Activated CD4-positive, alpha-beta memory T cell treated with anti-CD3 and anti-CD28 coated beads, Interleukin-2, amount 10 ng/mL, durations not matched to agents 7 days and 5 days (primary cell): ENCODE measurements around the gene SKIL. TPM values are rescaled to one million over a fixed set of nuclear protein-coding genes. Genes with fewer than 3 reads are reported as not detected.

Source experiments
- CTCF ChIA-PET: fragments of 350-600 bp; sonication (Branson Sonifier 250); formaldehyde crosslinking; loops from one replicate; lab custom pipeline; 2021; ENCODE audit warnings: antibody characterized with exemption, inconsistent platforms; lab: Charles Lee
- POLR2A ChIA-PET: fragments of 350-600 bp; sonication (Branson Sonifier 250); formaldehyde crosslinking; loops from one replicate; lab custom pipeline; 2021; ENCODE audit warnings: antibody characterized with exemption; lab: Charles Lee
- DNase-seq: peaks from one replicate; pipeline ENCODE4 v3.0.0-alpha.2; 2020
- H3K27ac Mint-ChIP-seq: one replicate; pipeline ENCODE4 v1.8.0; 2021; ENCODE audit warnings: mild to moderate bottlenecking, mixed read lengths
- H3K27me3 Mint-ChIP-seq: one replicate; pipeline ENCODE4 v1.8.0; 2021; ENCODE audit warnings: mixed read lengths
- H3K36me3 Mint-ChIP-seq: one replicate; pipeline ENCODE4 v1.8.0; 2021; ENCODE audit warnings: low read depth, mixed read lengths
- H3K4me1 Mint-ChIP-seq: one replicate; pipeline ENCODE4 v1.8.0; 2021; ENCODE audit warnings: mixed read lengths
- H3K4me3 Mint-ChIP-seq: one replicate; pipeline ENCODE4 v1.8.0; 2021; ENCODE audit warnings: mild to moderate bottlenecking, mixed read lengths
- H3K9me3 Mint-ChIP-seq: one replicate; pipeline ENCODE4 v1.8.0; 2021; ENCODE audit warnings: mixed read lengths
- total RNA-seq, 2 experiments: library from RNA; stranded (reverse); gene quantifications; one replicate each; pipeline ENCODE4 v1.2.3, GENCODE V29; 2021

The SKIL gene
- total RNA-seq, 2 experiments from 2014 or later: 18.0 to 19.0 TPM

DNA sequence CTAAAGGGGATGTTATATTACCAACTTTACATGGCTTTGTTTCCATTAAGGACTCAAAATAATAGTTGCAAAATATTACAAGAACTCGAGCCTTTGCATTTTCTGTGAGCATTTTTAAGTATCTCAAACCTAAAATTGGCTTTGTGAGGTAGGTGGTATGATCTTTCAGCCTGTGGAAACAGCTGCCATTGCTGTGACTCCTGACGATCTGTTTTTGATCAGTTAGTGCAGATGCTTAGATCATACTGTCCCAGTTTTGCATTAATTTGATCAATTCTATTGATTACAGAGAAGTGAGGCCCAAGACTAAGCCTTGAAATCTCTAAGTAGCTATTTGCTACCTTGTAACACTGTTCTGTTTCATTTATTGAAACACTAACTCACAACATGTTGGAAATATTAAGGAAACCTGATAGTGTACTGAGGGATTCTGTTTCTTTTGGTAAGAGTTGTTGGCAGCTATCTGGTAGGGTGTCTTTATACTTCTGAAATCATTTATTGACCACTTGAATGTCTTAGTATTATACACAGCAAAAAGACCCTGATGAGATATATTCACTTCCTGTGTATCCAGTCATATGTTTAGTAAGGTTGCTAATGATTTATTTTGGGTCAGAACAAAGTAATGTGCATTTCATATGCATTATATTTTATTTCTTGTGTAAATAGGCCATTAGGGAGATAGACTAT is 14.8 kb downstream of the SKIL start:
- H3K27ac Mint-ChIP-seq: no peak overlapping the region
- DNase-seq: no peak
- H3K4me1 Mint-ChIP-seq: no peaks in the 10 kb centered on the region
- H3K27me3 Mint-ChIP-seq: no peaks in the 10 kb centered on the region
- peaks cover 3% of the 10 kb centered on the region for H3K36me3 Mint-ChIP-seq
- no peaks in the 10 kb centered on the region for H3K9me3 Mint-ChIP-seq
- H3K4me3 Mint-ChIP-seq: no peak overlapping the region
- CTCF ChIA-PET: no interaction called here
- POLR2A ChIA-PET: no interaction called here

DNA sequence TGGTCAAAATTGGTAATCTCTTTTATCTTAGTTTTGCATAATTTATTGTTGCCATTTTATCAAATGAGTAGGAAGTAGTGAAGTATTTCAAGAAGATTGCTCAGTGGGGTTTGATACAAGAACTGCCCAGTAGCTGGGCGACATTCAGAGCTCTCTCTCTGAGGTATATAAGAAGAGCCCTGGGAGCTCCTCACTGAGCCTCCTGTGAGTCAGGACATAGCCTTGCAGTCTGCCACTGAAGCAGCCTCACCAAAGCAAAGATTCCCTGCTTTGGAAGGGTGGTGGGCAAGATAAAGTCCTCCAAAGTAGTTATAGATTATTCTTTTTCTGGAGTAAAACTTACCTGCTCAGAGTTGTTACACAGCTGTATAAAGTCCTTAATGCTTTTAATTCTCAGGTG is 26.1 kb downstream of the SKIL start:
- Mint-ChIP-seq H3K9me3 (peaks cover 5% of the 10 kb centered on the region), H3K27ac (no peak overlapping the region), H3K27me3 (no peaks in the 10 kb centered on the region), H3K4me1 (no peaks in the 10 kb centered on the region), H3K4me3 (no peak overlapping the region), H3K36me3 (peaks cover 45% of the 10 kb centered on the region)
- POLR2A ChIA-PET: interaction anchor here (1.2 kb wide), 1 partner anchor 26 kb away, joined by 3 read pairs; the partner anchor contains the start of gene SKIL
- CTCF ChIA-PET: interaction anchor here (1.2 kb wide), 1 partner anchor 30 kb away, joined by 3 read pairs; no protein-coding TSS in a partner anchor
- DNase-seq: no peak

DNA sequence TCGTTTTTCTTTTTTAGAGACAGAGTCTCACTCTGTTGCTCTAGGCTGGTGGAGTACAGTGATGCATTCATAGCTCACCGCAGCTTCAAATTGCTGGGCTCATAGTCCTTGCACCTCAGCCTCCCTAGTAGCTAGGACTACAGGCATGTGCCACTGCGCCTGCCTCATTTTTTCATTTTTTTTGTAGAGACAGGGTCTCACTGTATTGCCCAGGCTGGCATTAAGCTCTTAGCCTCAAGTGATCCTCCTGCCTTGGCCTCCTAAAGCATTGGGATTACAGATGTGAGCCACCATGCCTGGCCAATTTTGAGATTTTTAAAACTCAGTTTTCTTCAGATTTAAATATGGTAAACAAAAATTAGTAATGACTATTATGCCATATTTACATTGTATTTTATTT is 29.0 kb downstream of the SKIL start:
- no peaks in the 10 kb centered on the region for H3K4me1 Mint-ChIP-seq
- H3K27ac Mint-ChIP-seq: no peak overlapping the region
- no peak overlapping the region for H3K4me3 Mint-ChIP-seq
- H3K9me3 Mint-ChIP-seq: peaks cover 5% of the 10 kb centered on the region
- H3K27me3 Mint-ChIP-seq: no peaks in the 10 kb centered on the region
- CTCF ChIA-PET: no interaction called here
- H3K36me3 Mint-ChIP-seq: peaks cover 39% of the 10 kb centered on the region
- POLR2A ChIA-PET: no interaction called here
- no peak for DNase-seq

DNA sequence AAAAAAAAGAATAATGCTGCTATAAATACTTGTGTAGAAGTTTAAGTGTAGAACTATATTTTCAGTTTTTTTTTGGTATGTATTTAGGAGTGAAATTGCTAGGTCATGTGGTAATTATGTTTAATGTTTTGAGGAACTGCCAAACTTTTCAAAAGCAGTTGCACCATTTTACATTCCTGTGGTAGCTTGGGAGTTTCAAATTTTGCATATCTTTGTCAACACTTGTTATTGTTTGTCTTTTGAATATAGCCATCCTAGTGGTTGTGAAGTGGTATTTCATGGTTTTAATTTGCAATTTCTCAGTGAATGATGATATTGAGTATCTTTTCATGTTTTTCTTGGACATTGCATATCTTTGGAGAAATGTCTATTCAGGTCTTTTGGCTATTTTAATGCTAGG is 30.4 kb downstream of the SKIL start:
- Mint-ChIP-seq H3K9me3 (peaks cover 5% of the 10 kb centered on the region), H3K4me1 (no peaks in the 10 kb centered on the region), H3K4me3 (no peak overlapping the region), H3K36me3 (peaks cover 46% of the 10 kb centered on the region), H3K27me3 (no peaks in the 10 kb centered on the region), H3K27ac (no peak overlapping the region)
- CTCF ChIA-PET: interaction anchor here (0.7 kb wide), 1 partner anchor 587 kb away, joined by 3 read pairs; no protein-coding TSS in a partner anchor
- DNase-seq: no peak
- POLR2A ChIA-PET: no interaction called here

DNA sequence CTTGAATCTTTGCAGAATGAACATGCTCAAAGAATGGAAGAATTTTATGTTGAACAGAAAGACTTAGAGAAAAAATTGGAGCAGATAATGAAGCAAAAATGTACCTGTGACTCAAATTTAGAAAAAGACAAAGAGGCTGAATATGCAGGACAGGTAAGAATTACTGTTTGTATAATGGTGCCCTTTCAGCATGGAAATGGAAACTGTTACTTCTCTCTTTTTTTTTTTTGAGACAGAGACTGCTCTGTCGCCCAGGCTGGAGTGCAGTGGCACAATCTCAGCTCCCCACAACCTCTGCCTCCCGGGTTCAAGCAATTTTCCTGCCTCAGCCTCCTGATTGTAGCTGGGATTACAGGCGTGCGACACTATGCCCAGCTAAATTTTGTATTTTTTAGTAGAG is 33.6 kb downstream of the SKIL start:
- Mint-ChIP-seq H3K9me3 (peaks cover 5% of the 10 kb centered on the region), H3K27me3 (no peaks in the 10 kb centered on the region), H3K4me1 (no peaks in the 10 kb centered on the region), H3K4me3 (no peak overlapping the region), H3K36me3 (peaks cover 29% of the 10 kb centered on the region), H3K27ac (no peak overlapping the region)
- DNase-seq: no peak
- ChIA-PET POLR2A (no interaction called here), CTCF (interaction anchor here (0.7 to 1.4 kb wide), 3 partner anchors 21 to 212 kb away, joined by 3 to 4 read pairs (median 3); no protein-coding TSS in a partner anchor)

DNA sequence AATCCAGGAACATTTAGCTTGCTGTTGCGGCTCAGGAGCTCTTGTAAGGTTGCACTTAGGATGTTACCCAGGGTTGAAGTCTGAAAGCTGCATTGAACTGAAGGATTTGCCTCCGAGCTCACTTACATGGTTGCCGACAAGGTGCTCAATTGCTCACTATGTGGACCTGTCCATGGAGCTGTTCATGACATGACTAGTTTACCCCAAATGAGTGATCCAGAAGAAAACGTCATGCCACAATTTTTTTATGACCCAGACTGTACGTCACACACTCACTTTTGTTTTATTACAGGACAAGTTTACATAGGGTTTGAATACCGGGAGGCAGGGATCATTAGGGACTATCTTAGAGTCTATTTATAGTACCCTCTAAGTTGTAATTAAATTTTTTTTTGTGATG is 40.2 kb downstream of the SKIL start:
- ChIA-PET POLR2A (no interaction called here), CTCF (interaction anchor here (0.6 to 0.9 kb wide), 3 partner anchors 40 to 414 kb away, joined by 3 read pairs; partner anchors contain the start of gene SKIL)

DNA sequence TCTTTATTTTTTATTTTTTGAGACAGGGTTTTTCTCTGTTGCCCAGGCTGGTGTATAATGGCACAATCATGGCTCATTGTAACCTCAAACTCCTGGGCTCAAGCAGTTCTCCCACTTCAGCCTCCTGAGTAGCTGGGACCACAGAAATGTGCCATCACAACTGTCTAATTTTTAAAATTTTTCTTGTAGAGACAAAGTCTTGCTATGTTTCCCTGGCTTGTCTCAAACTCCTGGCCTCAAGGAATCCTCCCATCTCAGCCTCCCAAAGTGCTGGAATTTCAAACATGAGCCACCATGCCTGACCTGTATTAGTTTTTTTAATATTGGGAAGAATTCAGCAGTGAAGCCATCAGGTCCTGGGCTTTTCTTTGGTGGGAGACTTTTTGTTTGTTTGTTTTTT is 47.6 kb downstream of the SKIL start:
- Mint-ChIP-seq H3K4me3 (no peak overlapping the region), H3K9me3 (no peaks in the 10 kb centered on the region), H3K27me3 (no peaks in the 10 kb centered on the region), H3K27ac (no peak overlapping the region), H3K4me1 (no peaks in the 10 kb centered on the region), H3K36me3 (no peaks in the 10 kb centered on the region)
- no peak for DNase-seq
- ChIA-PET CTCF (no interaction called here), POLR2A (no interaction called here)

More for the DNA sequence above, 40.2 kb downstream of the SKIL start:
- Mint-ChIP-seq H3K4me3 (no peak overlapping the region), H3K36me3 (no peaks in the 10 kb centered on the region), H3K27ac (no peak overlapping the region), H3K4me1 (no peaks in the 10 kb centered on the region), H3K9me3 (no peaks in the 10 kb centered on the region), H3K27me3 (no peaks in the 10 kb centered on the region)
- no peak for DNase-seq

DNA sequence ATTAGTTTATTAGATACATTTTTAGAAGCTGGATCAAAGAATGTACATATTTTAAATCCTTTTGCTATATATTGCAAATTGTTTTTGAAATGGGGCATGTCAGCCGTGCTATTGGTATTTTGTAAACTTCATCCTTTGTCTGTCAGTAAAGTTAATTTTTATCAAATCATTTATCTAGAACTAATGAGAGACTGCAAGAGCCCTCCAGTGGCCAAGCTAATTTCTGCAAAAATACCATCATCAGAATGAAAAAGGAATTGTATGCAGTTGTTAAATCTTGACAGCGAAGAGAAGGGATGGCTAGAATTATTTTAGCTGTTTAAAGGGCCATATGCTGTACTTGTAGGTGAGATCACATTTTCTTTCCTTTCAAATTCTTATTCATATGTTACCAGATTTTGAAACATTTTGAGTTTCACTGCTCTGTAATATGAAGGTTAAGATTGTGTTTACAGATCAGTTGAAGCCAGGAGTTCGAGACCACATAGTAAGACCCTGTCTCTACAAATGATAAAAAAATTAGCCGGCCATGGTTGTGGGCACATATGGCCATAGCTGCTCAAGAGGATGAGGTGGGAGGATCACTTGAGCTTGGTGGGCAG is 53.0 kb downstream of the SKIL start:
- H3K27me3 Mint-ChIP-seq: no peaks in the 10 kb centered on the region
- DNase-seq: no peak
- H3K4me3 Mint-ChIP-seq: no peak overlapping the region
- no peaks in the 10 kb centered on the region for H3K4me1 Mint-ChIP-seq
- no peaks in the 10 kb centered on the region for H3K9me3 Mint-ChIP-seq
- POLR2A ChIA-PET: no interaction called here
- no peak overlapping the region for H3K27ac Mint-ChIP-seq
- H3K36me3 Mint-ChIP-seq: no peaks in the 10 kb centered on the region
- CTCF ChIA-PET: interaction anchor here (1.0 to 8.5 kb wide), 10 partner anchors 15 to 641 kb away, joined by 3 to 120 read pairs (median 4); partner anchors contain the start of genes ACTRT3 and PRKCI

DNA sequence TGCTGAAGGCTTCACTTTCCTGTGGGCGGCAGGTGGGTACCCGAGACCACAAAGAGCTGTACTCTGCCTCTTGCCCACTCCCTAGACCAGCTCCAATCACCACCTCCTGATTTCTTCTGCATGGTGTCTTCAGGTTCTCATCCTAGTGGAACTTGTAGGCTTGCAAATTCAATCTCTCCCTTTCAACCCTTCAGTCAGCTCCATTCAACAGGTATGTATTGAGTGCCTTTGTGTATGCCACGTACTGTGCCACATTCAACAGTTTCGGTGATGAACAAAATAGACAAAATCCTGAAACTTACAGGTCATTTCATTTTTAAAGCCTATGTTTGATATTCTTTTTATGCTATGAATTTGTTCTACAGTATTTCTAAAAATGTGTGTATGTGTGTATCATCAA is 55.8 kb downstream of the SKIL start:
- ChIA-PET CTCF (interaction anchor here (0.9 to 8.5 kb wide), 19 partner anchors 10 to 435 kb away, joined by 3 to 120 read pairs (median 5); no protein-coding TSS in a partner anchor), POLR2A (interaction anchor here (1.2 kb wide), 1 partner anchor 55 kb away, joined by 4 read pairs; no protein-coding TSS in a partner anchor)
- peaks cover 2% of the 10 kb centered on the region for H3K36me3 Mint-ChIP-seq
- H3K27ac Mint-ChIP-seq: no peak overlapping the region
- peaks cover 21% of the 10 kb centered on the region for H3K27me3 Mint-ChIP-seq
- no peaks in the 10 kb centered on the region for H3K9me3 Mint-ChIP-seq
- H3K4me1 Mint-ChIP-seq: peaks cover 3% of the 10 kb centered on the region
- no peak for DNase-seq
- H3K4me3 Mint-ChIP-seq: no peak overlapping the region

DNA sequence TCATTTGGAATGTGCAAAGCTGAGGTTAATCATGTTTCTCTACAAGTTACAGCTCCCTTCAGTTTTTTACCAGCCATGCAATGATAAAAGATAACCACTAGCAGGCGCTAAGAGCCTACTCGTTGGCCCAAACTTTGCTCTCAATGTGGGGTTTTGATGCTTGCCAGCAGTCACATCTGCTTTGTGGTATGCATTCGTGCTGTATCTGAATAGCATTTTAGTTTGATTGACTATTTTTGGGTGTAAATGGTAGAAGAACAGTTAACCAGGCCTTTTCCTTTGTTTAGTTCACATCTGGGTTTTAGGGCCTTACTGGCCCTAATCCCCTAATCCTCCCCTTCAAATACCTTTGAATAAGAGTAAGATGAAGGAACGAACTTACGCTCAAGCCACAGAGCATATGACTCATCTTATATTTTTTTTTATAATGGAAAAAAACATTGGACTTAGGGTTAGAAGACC is 56.7 kb downstream of the SKIL start:
- no peaks in the 10 kb centered on the region for H3K9me3 Mint-ChIP-seq
- POLR2A ChIA-PET: interaction anchor here (1.2 kb wide), 1 partner anchor 56 kb away, joined by 4 read pairs; no protein-coding TSS in a partner anchor
- H3K4me3 Mint-ChIP-seq: no peak overlapping the region
- CTCF ChIA-PET: interaction anchor here (0.5 to 8.5 kb wide), 42 partner anchors 8 to 1443 kb away, joined by 3 to 120 read pairs (median 4); partner anchors contain the start of gene RPL22L1
- H3K4me1 Mint-ChIP-seq: peaks cover 8% of the 10 kb centered on the region
- peaks cover 27% of the 10 kb centered on the region for H3K27me3 Mint-ChIP-seq
- no peak overlapping the region for H3K27ac Mint-ChIP-seq
- H3K36me3 Mint-ChIP-seq: peaks cover 2% of the 10 kb centered on the region
- DNase-seq: peak; percentile 41

DNA sequence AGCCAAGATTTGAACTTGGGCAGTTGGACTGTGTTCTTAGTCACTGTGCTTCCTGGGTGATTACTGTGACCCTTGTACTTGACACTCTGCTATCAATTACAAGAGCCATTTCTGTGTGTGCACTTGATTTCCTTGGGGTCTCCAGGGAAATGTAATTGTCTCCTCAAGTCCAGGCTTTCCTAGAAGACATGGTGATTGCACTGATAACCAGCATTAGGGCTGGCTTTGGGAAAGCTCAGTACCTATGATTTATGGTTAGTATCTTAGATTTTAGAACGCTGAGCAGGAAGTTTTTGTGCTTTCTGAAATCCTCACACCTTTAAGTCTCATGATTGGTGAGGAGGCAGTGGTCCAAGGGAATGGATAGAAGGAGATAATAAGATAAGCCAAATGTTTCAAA is 59.6 kb downstream of the SKIL start:
- POLR2A ChIA-PET: interaction anchor here (1.1 kb wide), 1 partner anchor 235 kb away, joined by 3 read pairs; the partner anchor contains the start of gene PHC3
- Mint-ChIP-seq H3K36me3 (peaks cover 2% of the 10 kb centered on the region), H3K4me1 (peaks cover 12% of the 10 kb centered on the region), H3K4me3 (no peak overlapping the region), H3K27ac (no peak overlapping the region), H3K27me3 (peaks cover 45% of the 10 kb centered on the region), H3K9me3 (no peaks in the 10 kb centered on the region)
- no peak for DNase-seq
- CTCF ChIA-PET: interaction anchor here (1.2 to 8.5 kb wide), 2 partner anchors 26 to 395 kb away, joined by 3 to 120 read pairs; no protein-coding TSS in a partner anchor

DNA sequence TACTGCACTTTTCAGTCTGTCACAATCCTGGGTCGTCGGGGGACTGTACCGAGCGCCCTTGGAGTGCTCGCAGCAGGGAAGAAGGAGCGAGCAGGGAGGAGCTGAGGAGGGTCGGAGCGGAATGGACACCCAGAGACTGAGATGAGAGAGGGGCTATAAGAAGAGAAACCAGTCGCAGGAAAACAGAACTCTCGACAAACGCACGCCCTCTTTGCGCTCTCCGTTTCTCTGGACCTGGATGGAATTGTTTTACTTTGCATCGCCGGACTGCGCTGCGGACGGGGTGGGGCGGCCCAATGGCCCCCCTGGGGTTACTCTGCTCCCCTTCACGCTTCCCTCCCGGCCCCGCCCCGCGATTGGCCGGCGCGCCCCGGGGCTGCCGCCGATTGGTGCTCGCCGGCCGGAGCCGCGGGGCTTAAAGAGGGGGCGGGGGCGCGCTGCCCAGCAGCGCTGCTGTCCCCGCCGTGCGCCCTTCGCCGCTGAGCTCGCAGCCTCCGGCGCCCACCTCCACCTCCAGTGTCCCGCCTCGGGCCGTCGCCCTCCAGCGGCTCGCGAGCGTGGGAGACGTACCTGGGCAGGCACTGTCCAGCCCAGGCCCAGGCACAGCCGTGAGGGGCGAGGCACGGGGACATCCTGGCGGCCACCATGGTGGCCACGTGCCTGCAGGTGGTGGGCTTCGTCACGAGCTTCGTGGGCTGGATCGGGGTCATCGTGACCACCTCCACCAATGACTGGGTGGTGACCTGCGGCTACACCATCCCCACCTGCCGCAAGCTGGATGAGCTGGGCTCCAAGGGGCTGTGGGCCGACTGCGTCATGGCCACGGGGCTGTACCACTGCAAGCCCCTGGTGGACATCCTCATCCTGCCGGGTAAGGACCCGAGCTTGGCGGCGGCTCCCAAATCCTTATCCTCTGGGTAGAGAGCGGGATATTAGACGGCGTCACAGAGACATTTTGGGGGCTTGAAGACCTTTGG is 61.2 kb downstream of the SKIL start, which contains the start of gene CLDN11:
CLDN11 (plus strand) TSS at position 447 of the 977 bp plus-strand sequence; CDS start at position 646, 199 bp downstream.
- DNase-seq: no peak
- peak within 1 kb of the TSS; percentile 59 for H3K4me3 Mint-ChIP-seq
- peaks cover 2% of the 10 kb centered on the region for H3K36me3 Mint-ChIP-seq
- no peaks in the 10 kb centered on the region for H3K9me3 Mint-ChIP-seq
- POLR2A ChIA-PET: interaction anchor here (1.0 kb wide), 1 partner anchor 654 kb away, joined by 3 read pairs; no protein-coding TSS in a partner anchor
- H3K4me1 Mint-ChIP-seq: peaks cover 12% of the 10 kb centered on the region
- no peak within 1 kb of the TSS for H3K27ac Mint-ChIP-seq
- CTCF ChIA-PET: interaction anchor here (8.5 kb wide), 1 partner anchor 393 kb away, joined by 120 read pairs; no protein-coding TSS in a partner anchor
- peaks cover 45% of the 10 kb centered on the region for H3K27me3 Mint-ChIP-seq
